ENCODE results near the gene TSHB.

DNA sequence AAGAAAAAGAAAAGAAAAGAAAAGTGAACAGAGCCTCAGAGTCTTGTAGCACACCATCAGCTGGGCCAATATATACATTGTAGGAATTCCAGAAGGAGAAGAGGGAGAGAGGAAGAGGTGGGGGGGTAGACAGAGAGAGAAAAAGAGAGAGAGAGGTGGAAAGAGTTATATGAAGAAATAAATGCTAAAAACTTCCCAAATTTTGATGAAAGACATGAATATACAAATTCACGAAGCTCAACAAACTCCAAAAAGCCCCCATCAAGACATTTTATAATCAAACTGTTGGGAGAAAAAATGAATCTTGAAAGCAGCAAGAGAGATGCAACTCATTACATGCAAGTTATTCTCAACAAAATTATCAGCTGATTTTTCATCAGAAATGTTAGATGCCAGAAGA lies 41.5 kb upstream of the TSHB start:
- no peak for TF ChIP-seq CTCF (conservative IDR thresholded peaks at IDR 0.05 in 1 of 2, IDR thresholded peaks at IDR 0.05 in 1 of 2; ENCODE audit: low read depth in 1 of 2, low read length in 2 of 2)
- no peak for TF ChIP-seq EZH2 (IDR thresholded peaks at IDR 0.05; ENCODE audit: low read length, missing control alignments)
